A549 (cell line): ENCODE results near the gene DRC7. TPM values are rescaled to one million over a fixed set of nuclear protein-coding genes. Genes with fewer than 3 reads are reported as not detected.
A peak's percentile ranks its signal among the peaks of the same experiment; 100 is the strongest.

Experiments used
- ATAC-seq, 2 experiments: fragments of 200-7000 bp in 1 of 2; fragments of >200 bp in 1 of 2; cut with Nextera tagmentation in 1 of 2; cut with Tn5 transposase in 1 of 2; 3 replicates each; pipeline versions ENCODE4 v1.8.0 to v1.9.1; 2018 to 2020; ENCODE audit warnings: mild to moderate bottlenecking in 1 of 2, moderate library complexity in 1 of 2
- CTCF ChIA-PET: fragments of 300-600 bp; sonication (Branson Sonifier 250); formaldehyde crosslinking; extraction: SDS; loops from one replicate; lab custom pipeline; 2021; ENCODE audit warnings: antibody characterized with exemption, inconsistent platforms; lab: Yijun Ruan, JAX
- POLR2A ChIA-PET: fragments of 350-600 bp; formaldehyde crosslinking; extraction: SDS; loops from one replicate; lab custom pipeline; 2021; ENCODE audit warnings: antibody characterized with exemption, inconsistent platforms; lab: Yijun Ruan, JAX
- DNase-seq, 2 experiments: peaks; one replicate each; pipeline versions ENCODE4 v3.0.0 to v3.0.0-alpha.2; 2011 to 2016; ENCODE audit warnings: low read depth in 1 of 2, low spot score in 1 of 2
- FAIRE-seq: peaks from 2 replicates; lab custom pipeline; 2011; peaks lifted over from hg19 to GRCh38; lab: Jason Lieb, UNC
- H3K27ac ChIP-seq, 2 experiments: fragments of >200 bp; sonication (Bioruptor Twin); formaldehyde crosslinking; 3 replicates each; pipeline ENCODE4 v1.5.1; 2016 to 2017
- H3K4me1 ChIP-seq: fragments of >200 bp; sonication (Bioruptor Twin); formaldehyde crosslinking; 3 replicates; pipeline ENCODE4 v1.6.1; 2016
- H3K4me2 ChIP-seq: fragments of >200 bp; sonication (Bioruptor Twin); formaldehyde crosslinking; 3 replicates; pipeline ENCODE4 v1.6.1; 2016
- H3K4me3 ChIP-seq: fragments of >200 bp; sonication (Bioruptor Twin); formaldehyde crosslinking; 3 replicates; pipeline ENCODE4 v1.5.1; 2016
- H3K9me3 ChIP-seq: fragments of >200 bp; sonication (Bioruptor Twin); formaldehyde crosslinking; 3 replicates; pipeline ENCODE4 v1.6.1; 2016
- CBX8 ChIP-seq: fragments of 200-600 bp; sonication (generic); IDR thresholded peaks from 2 replicates; pipeline ENCODE4 v1.6.1; 2016
- CEBPB ChIP-seq, 2 experiments: fragments of >200 bp in 1 of 2; sonication (Bioruptor Twin) in 1 of 2; formaldehyde crosslinking in 1 of 2; IDR thresholded peaks; 2 replicates each; pipeline ENCODE4 v1.6.1; 2012 to 2016
- CHD2 ChIP-seq: fragments of 150-350 bp; IDR thresholded peaks from 2 replicates; pipeline ENCODE4 v1.6.1; 2014; ENCODE audit warnings: low read length; ENCODE audit not compliant: partially characterized antibody
- EP300 ChIP-seq, 2 experiments: fragments of >200 bp; sonication (Bioruptor Twin); formaldehyde crosslinking; IDR thresholded peaks; 2 replicates in 1 of 2; 3 replicates in 1 of 2; pipeline ENCODE4 v1.6.1; 2016 to 2017
- GATA3 ChIP-seq: IDR thresholded peaks from 2 replicates; pipeline ENCODE4 v1.6.1; 2012; ENCODE audit warnings: borderline replicate concordance
- HDAC2 ChIP-seq: fragments of 200-600 bp; sonication (generic); IDR thresholded peaks from 2 replicates; pipeline ENCODE4 v1.6.1; 2016
- HOXA7 ChIP-seq: fragments of 250-450 bp; sonication (Bioruptor Pico); IDR thresholded peaks from 2 replicates; pipeline ENCODE4 v1.5.0; 2020; ENCODE audit warnings: mild to moderate bottlenecking, moderate library complexity
- KDM5A ChIP-seq: fragments of 200-600 bp; sonication (generic); IDR thresholded peaks from 2 replicates; pipeline ENCODE4 v1.6.1; 2016; ENCODE audit warnings: antibody characterized with exemption, mild to moderate bottlenecking
- MAFK ChIP-seq: fragments of 450-650 bp; IDR thresholded peaks from 2 replicates; pipeline ENCODE4 v1.6.1; 2014; ENCODE audit not compliant: partially characterized antibody
- PHF8 ChIP-seq: fragments of 200-600 bp; sonication (generic); IDR thresholded peaks from 2 replicates; pipeline ENCODE4 v1.6.1; 2016; ENCODE audit warnings: low read depth, mild to moderate bottlenecking, antibody characterized with exemption, moderate library complexity, borderline replicate concordance
- RAD21 ChIP-seq, 2 experiments: fragments of >200 bp in 1 of 2; sonication (Bioruptor Twin) in 1 of 2; formaldehyde crosslinking in 1 of 2; IDR thresholded peaks in 1 of 2; conservative IDR thresholded peaks in 1 of 2; 2 replicates in 1 of 2; 3 replicates in 1 of 2; pipeline ENCODE4 v1.6.1; 2012 to 2018; ENCODE audit warnings: inconsistent platforms in 1 of 2
- SMC3 ChIP-seq: fragments of >200 bp; sonication (Bioruptor Twin); formaldehyde crosslinking; IDR thresholded peaks from 3 replicates; pipeline ENCODE4 v1.6.1; 2018; ENCODE audit warnings: inconsistent platforms
- ZC3H11A ChIP-seq: fragments of 450-650 bp; IDR thresholded peaks from 2 replicates; pipeline ENCODE4 v1.6.1; 2014; ENCODE audit warnings: antibody characterized with exemption, mild to moderate bottlenecking
- ZFP36 ChIP-seq: fragments of 450-650 bp; IDR thresholded peaks from 2 replicates; pipeline ENCODE4 v1.6.1; 2014; ENCODE audit warnings: borderline replicate concordance; ENCODE audit not compliant: partially characterized antibody
- ZNF302 ChIP-seq: fragments of 250-450 bp; sonication (Bioruptor Pico); IDR thresholded peaks from 2 replicates; pipeline ENCODE4 v1.9.0; 2021; ENCODE audit warnings: inconsistent platforms, mild to moderate bottlenecking, moderate library complexity
- ZSCAN20 ChIP-seq: fragments of 250-450 bp; sonication (Bioruptor Pico); IDR thresholded peaks from 2 replicates; pipeline ENCODE4 v1.8.0; 2022; ENCODE audit warnings: mild to moderate bottlenecking, moderate library complexity
- WGBS: methylation state at CpG from one replicate; pipeline ENCODE4 v1.1.6; 2017; ENCODE audit errors: missing lambda C conversion rate; 5-methylcytosine and 5-hydroxymethylcytosine counted together
- polyA plus RNA-seq, 4 experiments: library from polyadenylated mRNA; depleted of rRNA in 3 of 4; stranded (reverse); fragments of >200 nt; fragmentation: RNase III in 1 of 4; extraction: RNeasy Plus Mini Kit Qiagen cat#74134 plus additional on column Dnase treatment in 1 of 4; gene quantifications; 2 replicates in 3 of 4; 3 replicates in 1 of 4; pipeline ENCODE4 v1.2.3, GENCODE V29; 2011 to 2017
- TF ChIP-seq, protein P1 (sequence below): IDR thresholded peaks from 2 replicates; pipeline ENCODE4 v1.6.1; 2012
- TF ChIP-seq, protein P2 (sequence below): fragments of 250-450 bp; sonication (Bioruptor Pico); IDR thresholded peaks from 2 replicates; pipeline ENCODE4 v1.5.0; 2021; ENCODE audit warnings: mild to moderate bottlenecking, moderate library complexity, borderline replicate concordance

DRC7 gene
- polyA plus RNA-seq, 2 of the 4 experiments (the other 2 are of a cell fraction) = 0.10 to 0.28 TPM

DNA sequence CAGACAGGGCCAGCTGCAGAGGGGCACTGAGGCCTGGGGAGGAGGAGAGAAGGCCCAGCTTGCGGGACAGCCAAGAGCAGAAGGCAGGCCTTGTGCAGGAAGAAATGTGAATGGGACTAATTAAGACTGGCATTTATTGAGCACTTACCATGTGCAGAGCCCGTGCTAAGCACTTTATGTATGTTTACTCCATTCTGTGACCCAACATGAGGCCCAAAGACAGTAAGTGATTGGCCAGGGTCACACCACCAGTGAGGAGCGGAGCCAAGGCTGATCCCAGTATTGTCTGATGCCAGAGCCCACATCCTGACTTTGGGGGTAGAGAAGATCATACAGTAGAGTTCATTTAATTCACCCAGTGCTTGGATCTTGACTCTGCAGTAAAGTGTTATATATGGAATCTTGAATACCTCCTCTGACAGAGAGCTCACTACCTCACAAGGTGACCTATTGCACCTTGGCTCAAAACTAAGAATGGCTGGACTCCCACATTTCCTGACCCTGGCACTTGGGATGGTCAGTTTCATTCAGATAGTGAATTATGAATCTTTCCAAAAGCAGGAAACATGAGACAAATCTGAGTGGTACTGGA lies 54.6 kb downstream of the DRC7 start:
- H3K27ac ChIP-seq = no peak overlapping the region
- DNase-seq (no peak), FAIRE-seq (no peak), ATAC-seq (no peak)
- H3K9me3 ChIP-seq = no peaks in the 10 kb centered on the region
- POLR2A ChIA-PET = no interaction called here
- CTCF ChIA-PET = interaction anchor here (0.9 to 2.8 kb wide), 6 partner anchors 8 to 173 kb away, joined by 4 to 26 read pairs (median 8); no protein-coding TSS in a partner anchor
- WGBS = 91% methylated on average over 3 of the region's 3 CpGs
- no peak overlapping the region for H3K4me2 ChIP-seq
- TF ChIP-seq, protein P1, sequence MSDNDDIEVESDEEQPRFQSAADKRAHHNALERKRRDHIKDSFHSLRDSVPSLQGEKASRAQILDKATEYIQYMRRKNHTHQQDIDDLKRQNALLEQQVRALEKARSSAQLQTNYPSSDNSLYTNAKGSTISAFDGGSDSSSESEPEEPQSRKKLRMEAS = no peak
- TF ChIP-seq ZFP36 = peak; percentile 66
- TF ChIP-seq, all 56 proteins: peak for 1
- H3K4me1 ChIP-seq = no peaks in the 10 kb centered on the region; the same call in 2 of the 3 replicates
- H3K4me3 ChIP-seq = no peak overlapping the region

DNA sequence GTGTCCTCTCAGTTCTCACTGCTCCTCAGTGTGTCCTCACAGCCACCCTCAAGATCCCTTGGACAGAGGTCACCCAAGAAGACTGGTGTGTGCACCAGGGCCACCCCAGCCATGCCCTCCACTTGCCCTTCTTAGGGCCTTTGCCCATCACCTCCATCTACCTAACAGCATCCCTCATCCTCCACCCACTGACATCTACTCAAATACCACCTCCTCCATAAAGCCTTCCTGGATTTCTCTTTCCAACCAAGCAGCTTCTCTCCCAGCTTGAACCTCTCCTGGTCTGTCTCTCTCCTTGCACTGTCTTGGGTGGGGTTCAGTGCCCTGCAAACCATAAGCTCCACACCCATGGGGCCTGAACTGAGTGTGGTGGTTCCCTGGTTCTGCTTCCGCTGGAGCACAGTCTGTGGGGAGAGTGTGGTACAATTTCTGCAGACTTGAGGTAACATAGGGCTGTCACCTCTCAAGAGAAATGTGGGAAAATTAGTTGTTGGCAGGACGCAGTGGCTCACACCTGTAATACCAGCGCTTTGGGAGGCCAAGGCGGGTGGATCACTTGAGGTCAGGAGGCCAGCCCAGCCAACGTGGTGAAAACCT lies 55.3 kb downstream of the DRC7 start:
- POLR2A ChIA-PET = no interaction called here
- H3K4me1 ChIP-seq = peaks cover 8% of the 10 kb centered on the region
- no peak overlapping the region for H3K27ac ChIP-seq
- WGBS = 89% methylated on average over 5 of the region's 5 CpGs
- TF ChIP-seq ZFP36 (peak; percentile 87), ZSCAN20 (no peak)
- ATAC-seq (no peak), FAIRE-seq (no peak), DNase-seq (no peak)
- CTCF ChIA-PET = interaction anchor here (0.9 to 2.8 kb wide), 4 partner anchors 113 to 267 kb away, joined by 3 to 13 read pairs (median 4); no protein-coding TSS in a partner anchor
- no peak overlapping the region for H3K4me3 ChIP-seq
- no peaks in the 10 kb centered on the region for H3K9me3 ChIP-seq
- no peak overlapping the region for H3K4me2 ChIP-seq

DNA sequence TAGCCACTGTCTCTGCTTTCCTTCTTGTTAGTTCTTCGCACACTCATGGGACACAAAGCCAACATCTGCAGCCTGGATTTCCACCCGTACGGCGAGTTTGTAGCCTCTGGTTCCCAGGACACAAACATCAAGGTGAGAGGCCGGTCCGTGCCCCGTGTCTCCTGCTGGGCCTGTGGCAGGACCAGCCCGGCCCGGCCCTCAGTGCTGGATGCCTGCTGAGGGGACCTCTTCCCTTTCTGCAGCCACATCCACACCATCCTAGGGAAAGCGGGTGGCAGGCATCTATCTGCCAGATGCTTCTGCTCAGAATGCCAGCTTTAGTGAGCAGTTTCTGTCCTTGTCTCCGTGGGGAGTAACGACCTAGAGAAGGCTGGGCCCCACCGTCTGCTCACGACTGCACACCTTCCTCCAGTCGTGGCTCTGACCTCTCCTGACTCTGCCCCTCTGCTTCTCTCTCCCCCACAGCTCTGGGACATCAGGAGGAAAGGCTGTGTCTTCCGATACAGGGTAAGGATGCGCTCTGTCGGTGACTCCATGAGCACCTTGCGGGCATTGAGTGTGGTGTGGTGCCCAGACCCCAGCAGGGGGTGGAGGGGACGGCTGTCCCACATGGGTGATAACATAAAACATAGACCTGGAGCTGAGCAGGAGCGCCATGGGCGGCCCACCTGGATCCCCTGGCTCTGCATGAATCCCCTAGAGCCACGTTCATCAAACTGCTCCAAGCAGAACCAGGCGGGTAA lies 56.4 kb downstream of the DRC7 start:
- DNase-seq = no peak
- no peaks in the 10 kb centered on the region for H3K9me3 ChIP-seq
- H3K4me3 ChIP-seq = no peak overlapping the region
- H3K27ac ChIP-seq = no peak overlapping the region
- POLR2A ChIA-PET = no interaction called here
- H3K4me2 ChIP-seq = no peak overlapping the region
- peaks cover 16% of the 10 kb centered on the region for H3K4me1 ChIP-seq
- TF ChIP-seq CBX8 = no peak
- no peak for TF ChIP-seq GATA3
- TF ChIP-seq ZNF302 (CRISPR knock-in tag) = no peak
- no peak for TF ChIP-seq MAFK
- no peak for TF ChIP-seq ZC3H11A
- no peak for TF ChIP-seq CEBPB (IDR thresholded peaks at IDR 0.05)
- TF ChIP-seq KDM5A = no peak
- no peak for TF ChIP-seq EP300 (IDR thresholded peaks at IDR 0.05)
- TF ChIP-seq, protein P2, sequence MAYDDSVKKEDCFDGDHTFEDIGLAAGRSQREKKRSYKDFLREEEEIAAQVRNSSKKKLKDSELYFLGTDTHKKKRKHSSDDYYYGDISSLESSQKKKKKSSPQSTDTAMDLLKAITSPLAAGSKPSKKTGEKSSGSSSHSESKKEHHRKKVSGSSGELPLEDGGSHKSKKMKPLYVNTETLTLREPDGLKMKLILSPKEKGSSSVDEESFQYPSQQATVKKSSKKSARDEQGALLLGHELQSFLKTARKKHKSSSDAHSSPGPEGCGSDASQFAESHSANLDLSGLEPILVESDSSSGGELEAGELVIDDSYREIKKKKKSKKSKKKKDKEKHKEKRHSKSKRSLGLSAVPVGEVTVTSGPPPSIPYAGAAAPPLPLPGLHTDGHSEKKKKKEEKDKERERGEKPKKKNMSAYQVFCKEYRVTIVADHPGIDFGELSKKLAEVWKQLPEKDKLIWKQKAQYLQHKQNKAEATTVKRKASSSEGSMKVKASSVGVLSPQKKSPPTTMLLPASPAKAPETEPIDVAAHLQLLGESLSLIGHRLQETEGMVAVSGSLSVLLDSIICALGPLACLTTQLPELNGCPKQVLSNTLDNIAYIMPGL (CRISPR knock-in tag) = no peak
- no peak for TF ChIP-seq PHF8
- no peak for TF ChIP-seq CHD2
- TF ChIP-seq RAD21 (conservative IDR thresholded peaks at IDR 0.05 in 1 of 2, IDR thresholded peaks at IDR 0.05 in 1 of 2) = no peak
- no peak for TF ChIP-seq HOXA7 (CRISPR knock-in tag)
- no peak for TF ChIP-seq HDAC2
- TF ChIP-seq SMC3 = no peak
- TF ChIP-seq, all 56 proteins: peak for 0
- ATAC-seq (no peak), FAIRE-seq (no peak)
- CTCF ChIA-PET = interaction anchor here (0.9 to 2.3 kb wide), 7 partner anchors 10 to 268 kb away, joined by 3 to 14 read pairs (median 5); no protein-coding TSS in a partner anchor
- WGBS = 89% methylated on average over 24 of the region's 24 CpGs
